IPS-15b (cell line): ENCODE results near the gene UBAC2.

Experiments
- H3K27me3 ChIP-seq: one replicate; pipeline ENCODE4 v1.6.1; 2013; ENCODE audit warnings: low read length; ENCODE audit not compliant: control insufficient read depth, insufficient read depth
- H3K36me3 ChIP-seq: one replicate; pipeline ENCODE4 v1.6.1; 2013; ENCODE audit warnings: low read length; ENCODE audit not compliant: control insufficient read depth, insufficient read depth
- H3K4me1 ChIP-seq: one replicate; pipeline ENCODE4 v1.6.1; 2013; ENCODE audit warnings: mild to moderate bottlenecking, low read length; ENCODE audit not compliant: control insufficient read depth, insufficient read depth
- H3K4me3 ChIP-seq: one replicate; pipeline ENCODE4 v1.5.1; 2013; ENCODE audit warnings: low read depth, low read length
- H3K9ac ChIP-seq: one replicate; pipeline ENCODE4 v1.6.1; 2013; ENCODE audit warnings: low read depth, mild to moderate bottlenecking, low read length
- H3K9me3 ChIP-seq: one replicate; pipeline ENCODE4 v1.6.1; 2013; ENCODE audit warnings: mild to moderate bottlenecking, low read length; ENCODE audit not compliant: control insufficient read depth, insufficient read depth

The UBAC2 gene

DNA sequence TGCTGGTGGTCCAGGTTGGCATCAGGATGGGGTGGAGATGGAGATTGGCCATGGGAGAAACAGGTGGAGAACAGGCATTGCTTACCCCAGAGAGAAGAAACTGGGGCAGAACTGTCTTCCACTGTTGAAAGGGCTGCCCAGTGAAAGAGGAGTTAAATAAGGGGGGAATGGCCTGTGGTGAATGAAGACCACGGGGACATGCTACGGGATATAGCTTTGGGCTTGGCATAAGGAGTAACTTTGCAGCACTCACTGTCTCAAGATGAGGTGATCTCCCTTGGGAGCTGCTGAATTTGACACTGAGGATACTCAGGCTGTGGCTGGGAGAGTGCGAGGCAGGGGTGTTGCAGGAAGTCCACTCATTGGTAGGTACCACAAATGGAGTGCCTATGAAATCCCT is 68.2 kb downstream of the UBAC2 start:
- Histone ChIP-seq H3K36me3 (peaks cover 5% of the 10 kb centered on the region), H3K4me3 (no peak overlapping the region), H3K27me3 (no peaks in the 10 kb centered on the region), H3K9ac (no peak overlapping the region), H3K9me3 (no peaks in the 10 kb centered on the region), H3K4me1 (no peaks in the 10 kb centered on the region)

DNA sequence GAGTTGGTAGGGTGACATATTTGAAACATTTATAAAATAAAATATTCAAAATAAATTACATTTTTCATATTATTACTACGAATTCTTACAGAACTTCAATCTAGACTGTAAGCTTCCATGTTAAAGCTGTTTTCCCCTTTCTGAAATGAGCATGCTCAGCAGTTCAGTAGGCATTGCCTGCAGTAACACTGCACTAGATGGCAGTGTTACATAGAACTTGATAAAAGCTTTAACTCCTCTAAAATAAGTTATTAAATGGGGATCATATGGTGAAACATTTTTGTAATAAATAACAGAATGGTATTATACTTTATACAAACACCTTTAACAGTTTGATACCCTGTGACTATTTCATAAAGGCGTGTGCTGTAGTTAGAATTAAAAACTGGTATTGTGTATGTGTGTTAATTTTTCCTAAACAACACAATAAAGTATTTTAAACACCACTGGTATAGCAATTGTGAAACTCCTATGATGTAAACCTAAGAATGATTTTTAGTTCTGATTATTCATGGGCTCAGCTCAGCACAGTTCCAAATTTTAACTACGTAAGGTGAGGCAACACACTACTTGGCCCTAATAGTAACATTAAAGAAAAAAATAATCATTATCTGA is 69.1 kb downstream of the UBAC2 start:
- Histone ChIP-seq H3K36me3 (peaks cover 5% of the 10 kb centered on the region), H3K9ac (no peak overlapping the region)

DNA sequence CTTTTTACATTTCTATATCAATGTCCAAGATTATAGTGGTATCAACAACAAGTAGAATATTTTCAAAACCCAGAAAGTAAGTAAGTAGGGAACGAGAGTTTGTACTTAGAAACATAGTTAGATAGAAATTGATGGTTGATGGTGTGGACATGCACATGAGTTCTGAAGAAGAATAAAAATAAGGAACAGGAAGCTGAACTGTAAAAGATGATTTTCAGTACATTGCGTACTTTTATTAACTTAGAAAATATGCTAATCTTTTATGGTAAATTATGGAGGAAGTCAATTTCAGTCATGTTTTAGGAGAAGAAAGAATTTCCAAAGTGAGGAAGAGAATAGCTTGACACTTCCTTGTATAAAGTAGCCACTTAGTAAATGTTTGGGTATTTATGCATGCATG is 69.9 kb downstream of the UBAC2 start:
- H3K9ac ChIP-seq, result no peak overlapping the region
- H3K4me3 ChIP-seq, result no peak overlapping the region
- H3K27me3 ChIP-seq, result no peaks in the 10 kb centered on the region
- no peaks in the 10 kb centered on the region for H3K4me1 ChIP-seq
- H3K9me3 ChIP-seq, result no peaks in the 10 kb centered on the region
- peaks cover 5% of the 10 kb centered on the region for H3K36me3 ChIP-seq

More for the DNA sequence above, 69.1 kb downstream of the UBAC2 start:
- H3K4me1 ChIP-seq, result no peaks in the 10 kb centered on the region
- H3K9me3 ChIP-seq, result no peaks in the 10 kb centered on the region
- no peak overlapping the region for H3K4me3 ChIP-seq
- H3K27me3 ChIP-seq, result no peaks in the 10 kb centered on the region

DNA sequence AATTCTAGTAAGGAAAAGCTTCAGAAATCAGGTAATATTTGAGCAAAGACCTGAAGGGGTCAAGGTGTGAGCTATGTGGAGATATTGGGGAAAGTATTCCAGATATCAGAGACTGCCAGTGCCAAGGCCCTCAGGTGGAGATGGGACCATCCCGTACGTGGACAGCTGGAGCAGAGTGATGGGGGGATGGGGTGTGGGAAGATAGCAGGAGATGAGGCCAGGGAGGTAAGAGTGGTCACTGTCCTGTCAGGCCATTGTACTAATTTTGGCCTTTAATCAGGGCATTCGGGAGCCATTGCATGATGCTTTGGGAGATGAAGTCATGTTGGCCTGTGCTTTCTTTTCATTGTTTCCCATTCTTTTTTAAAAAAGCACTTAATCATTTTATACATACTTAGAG is 70.6 kb downstream of the UBAC2 start:
- Histone ChIP-seq H3K27me3 (no peaks in the 10 kb centered on the region), H3K36me3 (peaks cover 5% of the 10 kb centered on the region), H3K4me1 (no peaks in the 10 kb centered on the region), H3K9me3 (no peaks in the 10 kb centered on the region), H3K4me3 (no peak overlapping the region), H3K9ac (no peak overlapping the region)

DNA sequence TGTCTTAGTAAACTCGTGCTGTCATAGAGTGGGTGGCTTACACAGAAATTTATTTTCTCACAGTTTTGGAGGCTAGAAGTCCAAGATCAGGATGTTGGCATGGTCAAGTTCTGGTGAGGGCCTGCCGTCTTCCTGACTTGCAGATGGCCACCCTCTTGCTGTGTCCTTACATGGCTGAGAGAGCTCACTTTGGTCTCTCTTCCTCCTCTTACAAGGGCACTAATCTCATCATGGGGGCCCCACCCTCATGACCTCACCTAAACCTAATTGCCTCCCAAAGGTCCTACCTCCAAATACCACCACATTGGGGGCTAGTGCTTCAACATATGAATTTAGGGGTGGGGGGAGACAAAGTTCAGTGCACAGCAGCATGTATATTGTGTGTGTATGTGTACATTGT is 71.8 kb downstream of the UBAC2 start:
- H3K27me3 ChIP-seq, result no peaks in the 10 kb centered on the region
- H3K36me3 ChIP-seq, result peaks cover 5% of the 10 kb centered on the region
- H3K4me3 ChIP-seq, result no peak overlapping the region
- H3K4me1 ChIP-seq, result peaks cover 2% of the 10 kb centered on the region
- no peak overlapping the region for H3K9ac ChIP-seq
- H3K9me3 ChIP-seq, result no peaks in the 10 kb centered on the region

DNA sequence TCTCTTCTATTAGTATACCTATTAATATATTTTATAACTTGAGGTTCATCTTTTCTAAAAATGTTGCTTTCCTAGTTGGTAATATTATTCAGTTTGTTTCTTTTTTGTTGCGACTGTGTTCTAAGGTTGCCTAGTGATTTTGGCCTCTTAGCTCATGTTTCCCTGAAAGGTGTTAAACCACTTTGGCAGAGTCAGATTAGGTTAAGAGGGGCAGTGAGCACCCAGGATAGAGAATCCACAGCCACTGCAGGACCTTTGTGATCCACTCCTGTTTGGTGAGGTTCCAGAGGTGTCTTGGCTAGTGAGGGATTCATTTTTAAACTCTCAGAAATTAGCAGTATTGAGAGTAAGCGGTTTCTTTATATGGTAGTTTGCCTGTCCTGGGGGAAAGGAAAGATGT is 72.5 kb downstream of the UBAC2 start:
- peaks cover 2% of the 10 kb centered on the region for H3K4me1 ChIP-seq
- H3K9me3 ChIP-seq, result no peaks in the 10 kb centered on the region
- H3K4me3 ChIP-seq, result no peak overlapping the region
- peaks cover 2% of the 10 kb centered on the region for H3K36me3 ChIP-seq
- no peak overlapping the region for H3K9ac ChIP-seq
- H3K27me3 ChIP-seq, result no peaks in the 10 kb centered on the region

DNA sequence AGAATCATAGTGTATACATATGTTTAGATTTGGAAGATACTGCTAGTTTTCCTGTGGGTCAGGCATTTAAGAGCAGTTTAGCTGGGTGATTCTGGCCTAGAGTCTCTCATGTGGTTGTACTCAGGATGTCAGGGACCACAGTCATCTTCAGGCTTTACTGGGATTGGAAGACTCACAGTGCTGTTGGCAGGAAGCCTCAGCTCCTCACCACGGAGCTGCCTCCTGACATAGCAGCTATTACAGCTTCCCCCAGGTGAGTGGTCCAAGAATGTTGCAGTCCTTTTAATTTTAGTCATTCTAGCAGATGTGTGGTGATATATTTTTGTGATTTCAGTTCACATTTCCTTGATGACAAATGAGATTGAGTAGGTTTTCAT is 74.4 kb downstream of the UBAC2 start:
- no peaks in the 10 kb centered on the region for H3K27me3 ChIP-seq
- H3K9ac ChIP-seq, result no peak overlapping the region
- H3K4me1 ChIP-seq, result peaks cover 2% of the 10 kb centered on the region
- H3K36me3 ChIP-seq, result peaks cover 2% of the 10 kb centered on the region
- H3K9me3 ChIP-seq, result no peaks in the 10 kb centered on the region
- H3K4me3 ChIP-seq, result no peak overlapping the region

DNA sequence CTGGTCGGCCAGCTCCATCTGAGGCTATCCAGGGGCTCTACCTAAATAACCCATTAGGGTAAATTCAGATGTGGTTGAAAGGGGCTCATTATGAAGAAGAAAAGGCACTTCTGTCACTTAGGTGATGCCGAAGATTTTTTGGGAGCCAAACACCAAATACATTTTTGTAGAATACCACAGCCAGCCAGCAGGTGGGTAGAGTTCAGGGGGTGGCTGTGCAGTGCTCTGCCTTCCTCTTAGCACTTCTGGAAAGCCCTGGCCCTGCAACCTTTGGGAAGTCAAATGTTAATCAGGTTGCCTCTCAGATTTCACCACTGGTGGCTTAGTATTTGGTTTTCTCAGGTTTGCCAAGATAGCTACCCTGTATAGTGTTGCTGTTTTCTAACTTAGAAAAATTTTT is 76.1 kb downstream of the UBAC2 start:
- Histone ChIP-seq H3K4me1 (peaks cover 2% of the 10 kb centered on the region), H3K9ac (no peak overlapping the region), H3K4me3 (no peak overlapping the region), H3K9me3 (no peaks in the 10 kb centered on the region), H3K36me3 (peaks cover 2% of the 10 kb centered on the region), H3K27me3 (no peaks in the 10 kb centered on the region)

DNA sequence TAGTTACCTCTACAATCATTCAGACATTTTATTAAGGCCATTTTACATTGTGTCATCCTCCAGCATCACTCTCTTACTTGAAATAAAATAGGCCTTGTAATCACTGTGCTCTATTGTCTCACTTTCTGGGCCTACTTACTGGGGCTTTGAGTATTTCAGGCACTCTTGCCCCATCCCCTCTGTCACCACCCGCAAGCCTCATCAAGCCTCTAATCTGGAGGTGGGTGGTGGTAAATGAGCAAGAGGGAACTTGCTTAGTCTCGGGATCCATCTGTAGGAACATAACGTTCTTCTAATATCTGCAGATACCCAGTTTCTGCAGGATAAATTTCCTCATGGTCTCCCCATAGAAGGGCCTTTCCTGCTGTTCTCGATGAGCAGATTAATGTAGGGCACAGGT is 77.0 kb downstream of the UBAC2 start:
- Histone ChIP-seq H3K27me3 (no peaks in the 10 kb centered on the region), H3K36me3 (peaks cover 1% of the 10 kb centered on the region), H3K4me1 (peaks cover 2% of the 10 kb centered on the region), H3K9ac (no peak overlapping the region), H3K9me3 (no peaks in the 10 kb centered on the region), H3K4me3 (no peak overlapping the region)

DNA sequence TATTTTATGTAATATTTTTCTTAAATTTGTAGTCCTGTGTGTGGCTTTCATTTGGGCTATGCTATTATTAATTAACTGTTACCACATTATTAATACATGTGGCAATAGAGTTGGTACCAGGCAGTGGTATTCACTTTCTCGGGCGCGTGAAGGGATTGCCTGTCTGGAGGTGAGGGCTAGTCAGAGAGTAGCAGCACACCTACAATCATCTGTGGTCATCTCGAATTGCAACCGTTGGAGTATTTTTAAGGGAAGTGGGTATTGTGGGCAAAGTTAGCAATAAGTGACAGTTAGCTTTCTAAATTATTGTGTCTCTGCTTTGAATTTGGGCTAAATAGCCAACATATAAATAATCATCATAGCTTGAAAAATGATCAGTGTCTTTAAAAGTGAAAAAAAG is 77.5 kb downstream of the UBAC2 start:
- H3K36me3 ChIP-seq, result no peaks in the 10 kb centered on the region
- H3K27me3 ChIP-seq, result no peaks in the 10 kb centered on the region
- no peaks in the 10 kb centered on the region for H3K9me3 ChIP-seq
- no peak overlapping the region for H3K4me3 ChIP-seq
- H3K9ac ChIP-seq, result no peak overlapping the region
- peaks cover 2% of the 10 kb centered on the region for H3K4me1 ChIP-seq

DNA sequence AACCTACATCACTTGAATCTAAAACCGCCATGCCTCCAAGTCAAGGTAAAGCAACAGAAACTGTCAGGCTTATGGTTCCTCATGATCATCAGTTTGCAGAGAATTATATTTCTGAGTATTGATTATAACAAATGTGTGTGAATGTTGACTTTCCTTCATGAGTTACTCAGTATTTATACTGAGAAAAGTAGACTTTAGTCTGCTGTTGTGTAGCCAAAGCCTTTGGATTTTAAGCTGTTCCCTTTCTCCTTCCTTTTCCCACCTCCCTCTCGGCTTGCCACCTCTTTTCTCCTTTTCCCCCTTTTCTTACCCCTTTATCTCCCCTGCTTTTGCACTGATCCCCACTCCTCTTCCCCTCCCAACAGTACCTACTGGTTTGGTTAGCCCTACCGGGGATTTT is 78.2 kb downstream of the UBAC2 start:
- peaks cover 2% of the 10 kb centered on the region for H3K4me1 ChIP-seq
- no peaks in the 10 kb centered on the region for H3K9me3 ChIP-seq
- no peaks in the 10 kb centered on the region for H3K27me3 ChIP-seq
- no peak overlapping the region for H3K9ac ChIP-seq
- no peak overlapping the region for H3K4me3 ChIP-seq
- H3K36me3 ChIP-seq, result no peaks in the 10 kb centered on the region

DNA sequence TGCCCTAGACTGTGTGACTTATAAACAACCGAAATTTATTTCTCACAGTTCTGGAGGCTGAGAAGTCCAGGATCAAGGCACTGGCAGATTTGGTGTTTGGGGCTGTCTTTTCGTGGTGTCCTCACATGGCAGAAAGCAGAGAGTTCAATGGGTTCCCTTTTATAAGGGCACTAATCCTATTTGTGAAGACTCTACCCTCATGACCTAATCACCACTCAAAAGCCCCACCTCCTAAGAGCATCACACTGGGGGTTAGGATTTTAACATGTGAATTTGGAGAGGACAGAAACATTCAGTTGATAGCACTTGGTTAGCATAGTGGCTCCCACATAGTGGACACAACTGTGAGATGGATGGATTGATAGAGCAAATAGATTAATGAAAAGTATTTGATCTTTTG is 79.0 kb downstream of the UBAC2 start:
- Histone ChIP-seq H3K4me1 (peaks cover 2% of the 10 kb centered on the region), H3K27me3 (no peaks in the 10 kb centered on the region), H3K4me3 (no peak overlapping the region), H3K9ac (no peak overlapping the region), H3K9me3 (no peaks in the 10 kb centered on the region), H3K36me3 (no peaks in the 10 kb centered on the region)
